Ectodermal cell (in vitro differentiated cells): ENCODE measurements around the gene TLCD5. TPM values are rescaled to one million over a fixed set of nuclear protein-coding genes. Genes with fewer than 3 reads are reported as not detected.

Source experiments
- H3K27ac ChIP-seq: 2 replicates; pipeline ENCODE4 v1.7.0; 2013; ENCODE audit warnings: mild to moderate bottlenecking, low read depth, low read length; ENCODE audit not compliant: insufficient read depth, poor library complexity, severe bottlenecking
- H3K27me3 ChIP-seq: 2 replicates; pipeline ENCODE4 v1.7.0; 2013; ENCODE audit warnings: mild to moderate bottlenecking, low read length; ENCODE audit not compliant: insufficient read depth, control insufficient read depth, poor library complexity, severe bottlenecking
- H3K36me3 ChIP-seq: one replicate; pipeline ENCODE4 v1.7.0; 2013; ENCODE audit warnings: low read length; ENCODE audit not compliant: control insufficient read depth, insufficient read depth
- H3K4me1 ChIP-seq: one replicate; pipeline ENCODE4 v1.7.0; 2013; ENCODE audit warnings: low read length; ENCODE audit not compliant: control insufficient read depth, insufficient read depth
- H3K4me3 ChIP-seq: 2 replicates; pipeline ENCODE4 v1.7.0; 2013; ENCODE audit warnings: low read depth, low read length, control low read depth; ENCODE audit not compliant: insufficient read depth
- H3K9me3 ChIP-seq: 2 replicates; pipeline ENCODE4 v1.7.0; 2013; ENCODE audit warnings: mild to moderate bottlenecking, low read length, moderate library complexity; ENCODE audit not compliant: control insufficient read depth
- WGBS, 2 experiments: methylation state at CpG; one replicate each; pipeline ENCODE4 v1.1.7; 2013; ENCODE audit warnings: missing lambda C conversion rate in 2 of 2; 5-methylcytosine and 5-hydroxymethylcytosine counted together
- polyA plus RNA-seq, 4 experiments: library from polyadenylated mRNA; stranded (reverse); fragments of 50-300 nt; gene quantifications; one replicate each; pipeline ENCODE4 v1.2.3, GENCODE V29; 2013

Gene TLCD5
- polyA plus RNA-seq (2013, experiment 1 of 4): 20.7 TPM
- 15.1 TPM for polyA plus RNA-seq (2013, experiment 2 of 4)
- 15.7 TPM for polyA plus RNA-seq (2013, experiment 3 of 4)
- 18.8 TPM for polyA plus RNA-seq (2013, experiment 4 of 4)

DNA sequence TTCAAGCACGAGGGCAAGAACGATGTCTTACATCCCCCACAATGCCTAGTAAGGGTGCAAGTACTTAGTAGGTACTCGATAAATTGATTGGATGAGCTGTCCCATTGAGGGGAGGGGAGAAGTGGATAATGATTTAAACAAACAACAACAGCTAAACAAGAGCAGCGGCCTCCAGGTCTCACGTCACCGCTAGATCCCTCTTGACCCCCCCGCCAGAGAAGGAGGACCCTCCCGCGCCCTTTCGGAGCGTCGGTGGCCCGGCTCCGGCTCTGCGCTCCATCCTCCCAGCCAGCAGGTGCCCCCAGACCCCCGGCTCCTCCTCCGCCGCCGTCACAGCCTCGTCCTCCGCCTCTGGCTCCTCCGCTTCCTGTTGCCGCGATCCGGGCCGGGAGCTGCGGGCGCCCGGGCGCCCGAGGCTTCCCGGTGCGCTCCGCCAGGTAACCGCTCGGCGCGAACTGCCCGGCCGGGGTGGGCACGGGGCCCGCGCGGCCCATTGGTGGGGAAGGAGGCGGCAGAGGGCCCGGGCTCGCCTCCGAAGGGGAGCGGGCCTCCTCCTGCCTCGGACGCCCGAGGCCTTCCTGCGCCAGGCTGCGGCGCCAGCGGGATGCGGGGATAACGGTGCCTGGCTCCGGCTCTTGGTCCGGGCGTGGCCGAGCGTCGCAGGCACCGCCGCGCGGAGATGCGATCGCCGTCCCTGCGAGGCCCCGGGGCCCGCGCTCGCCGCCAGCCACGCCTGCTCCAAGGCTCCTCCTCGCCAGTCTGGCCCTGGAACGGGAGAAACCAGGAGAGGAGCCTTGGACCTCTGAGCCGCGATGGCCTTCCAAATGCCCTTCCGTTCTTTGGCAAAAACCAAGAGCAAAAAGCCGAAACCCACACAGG is at the start of gene TLCD5:
TSS of gene TLCD5 (plus strand) at position 368 of the 879 bp plus-strand sequence. CDS start 2,143 bp downstream, outside the sequence.
- Histone ChIP-seq H3K27ac (peak within 1 kb of the TSS; percentile 76), H3K36me3 (no peaks in the 10 kb centered on the region), H3K4me3 (peak within 1 kb of the TSS; percentile 83), H3K27me3 (peaks cover 9% of the 10 kb centered on the region), H3K4me1 (peaks cover 8% of the 10 kb centered on the region), H3K9me3 (no peaks in the 10 kb centered on the region)
- 1% methylated on average over 84 of the region's 84 CpGs for whole genome bisulfite sequencing, 2 experiments

DNA sequence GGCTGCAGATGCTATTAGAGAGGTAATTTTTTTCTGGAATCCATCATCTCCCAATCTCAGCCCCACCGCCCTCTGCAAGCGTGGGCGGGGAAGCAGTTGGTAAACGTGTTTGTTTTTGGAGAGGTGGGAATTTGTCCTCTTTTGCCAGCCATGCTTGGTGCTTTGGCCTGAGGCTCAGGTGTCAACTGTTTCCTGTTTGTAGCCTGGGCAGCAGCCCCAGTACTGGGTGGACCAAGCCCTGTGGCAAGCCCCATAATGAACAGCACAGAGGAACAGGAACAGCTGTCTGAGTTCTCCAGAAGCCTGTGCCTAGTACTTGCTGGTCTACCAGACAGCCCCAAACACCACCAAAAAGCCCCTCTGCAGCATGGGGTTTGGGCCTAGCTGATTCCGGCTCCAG is 45.6 kb upstream of the TLCD5 start:
- no peaks in the 10 kb centered on the region for H3K36me3 ChIP-seq
- WGBS, 2 experiments: 84 to 94% methylated on average over 5 of the region's 5 CpGs
- no peaks in the 10 kb centered on the region for H3K9me3 ChIP-seq
- no peak overlapping the region for H3K4me3 ChIP-seq
- peaks cover 5% of the 10 kb centered on the region for H3K4me1 ChIP-seq
- H3K27ac ChIP-seq: no peak overlapping the region
- H3K27me3 ChIP-seq: no peaks in the 10 kb centered on the region

DNA sequence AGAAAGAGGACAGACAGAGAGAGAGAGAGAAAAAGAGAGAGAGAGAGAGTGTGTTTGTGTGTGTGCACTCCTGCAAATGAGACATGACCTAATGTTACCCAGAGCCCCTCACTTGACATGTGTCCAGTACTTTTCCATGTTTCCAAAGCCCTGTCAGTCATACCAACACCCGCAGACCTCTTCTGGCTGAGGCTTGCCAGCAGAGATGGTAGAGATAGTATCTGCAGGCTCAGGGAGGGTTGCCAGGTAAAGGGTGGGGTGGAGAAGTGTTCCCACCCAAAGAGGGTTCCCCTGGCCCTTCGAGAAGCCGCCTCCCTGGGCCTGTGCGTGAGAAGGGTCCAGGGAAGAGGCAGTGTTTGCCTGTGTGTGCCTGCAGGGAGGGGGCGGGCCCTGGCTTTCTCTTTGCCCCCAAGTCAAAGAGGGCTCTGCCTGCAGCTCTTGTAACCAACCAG is 44.5 kb upstream of the TLCD5 start:
- WGBS, 2 experiments: 72 to 77% methylated on average over 5 of the region's 5 CpGs
- Histone ChIP-seq H3K36me3 (no peaks in the 10 kb centered on the region), H3K4me3 (no peak overlapping the region), H3K4me1 (peaks cover 5% of the 10 kb centered on the region), H3K9me3 (no peaks in the 10 kb centered on the region), H3K27me3 (no peaks in the 10 kb centered on the region), H3K27ac (no peak overlapping the region)

DNA sequence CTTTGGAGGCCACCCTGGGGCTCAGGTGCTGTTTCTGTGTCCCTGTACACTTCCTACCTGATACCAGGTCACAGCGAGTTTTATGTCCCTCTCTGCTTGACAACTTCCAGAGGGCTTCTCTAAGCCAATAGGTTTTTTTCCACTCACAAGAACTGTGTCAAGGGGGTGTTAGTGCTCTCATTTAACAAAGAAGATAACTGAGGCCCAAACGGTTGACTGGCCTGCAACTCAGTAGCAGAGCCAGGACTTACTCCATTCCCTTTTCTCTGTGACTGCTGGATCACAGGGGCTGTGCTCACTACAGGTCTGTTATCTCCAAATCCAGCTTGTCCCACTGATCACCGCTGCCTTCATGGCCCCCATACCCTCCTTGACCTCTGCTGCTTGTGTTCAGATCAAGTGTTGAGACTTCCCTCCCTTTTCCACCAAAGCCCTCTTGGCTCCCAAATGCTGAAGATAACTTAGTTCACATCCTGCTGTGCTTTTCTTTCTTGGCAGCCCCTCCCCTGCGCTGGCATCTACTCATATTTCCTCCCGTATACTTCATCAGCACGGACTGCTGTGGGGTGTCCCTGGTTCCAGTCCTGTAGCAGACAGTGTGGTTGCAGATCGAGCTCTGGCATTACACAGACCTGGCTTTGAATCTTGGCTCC is 43.8 kb upstream of the TLCD5 start:
- H3K36me3 ChIP-seq: no peaks in the 10 kb centered on the region
- no peak overlapping the region for H3K27ac ChIP-seq
- H3K9me3 ChIP-seq: no peaks in the 10 kb centered on the region
- WGBS, 2 experiments: 72 to 79% methylated on average over 7 of the region's 7 CpGs
- H3K4me1 ChIP-seq: peaks cover 5% of the 10 kb centered on the region
- no peaks in the 10 kb centered on the region for H3K27me3 ChIP-seq
- no peak overlapping the region for H3K4me3 ChIP-seq

DNA sequence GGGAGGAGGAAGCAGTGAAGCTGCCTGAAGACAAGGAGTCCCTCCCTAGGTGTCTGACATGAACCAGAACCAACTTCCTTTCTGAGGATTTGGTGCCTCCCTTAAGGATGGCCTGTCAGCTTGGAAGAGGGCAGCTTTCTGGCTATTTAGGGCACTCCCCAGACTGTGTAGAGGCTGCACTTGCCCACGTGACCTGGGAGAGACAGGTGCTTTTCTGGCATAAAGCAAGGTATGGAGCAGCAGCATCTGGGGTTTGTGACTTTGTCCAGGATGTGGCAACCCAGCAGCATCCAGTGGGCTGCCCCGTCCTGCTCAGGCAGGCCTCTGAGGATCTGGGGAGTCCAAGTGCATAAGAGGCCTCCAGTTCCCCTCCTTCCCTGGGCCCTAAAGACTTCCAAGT is 42.0 kb upstream of the TLCD5 start:
- peaks cover 5% of the 10 kb centered on the region for H3K4me1 ChIP-seq
- no peak overlapping the region for H3K27ac ChIP-seq
- WGBS, 2 experiments: 75 to 87% methylated on average over 2 of the region's 2 CpGs
- no peaks in the 10 kb centered on the region for H3K27me3 ChIP-seq
- no peak overlapping the region for H3K4me3 ChIP-seq
- H3K9me3 ChIP-seq: no peaks in the 10 kb centered on the region
- no peaks in the 10 kb centered on the region for H3K36me3 ChIP-seq

DNA sequence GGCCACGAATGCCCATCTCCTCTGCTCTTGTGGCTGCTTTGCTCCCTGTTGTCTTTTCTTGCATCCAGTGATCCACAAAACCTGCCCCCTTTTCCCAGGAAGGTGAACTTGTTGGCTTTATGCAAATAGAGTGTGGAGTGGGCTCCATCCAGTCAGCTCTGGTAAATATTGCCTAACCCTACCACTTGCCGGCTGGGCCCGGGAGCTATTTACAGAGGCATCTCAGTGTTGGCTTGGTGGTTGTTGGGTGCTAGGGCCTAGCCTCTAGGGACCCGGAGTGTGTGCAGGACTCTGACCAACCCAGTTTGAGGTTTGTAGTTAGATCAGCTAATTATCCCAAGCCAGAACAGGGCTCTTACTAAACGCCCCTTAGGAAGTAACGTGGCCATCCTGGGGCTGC is 40.8 kb upstream of the TLCD5 start:
- 93% methylated on average over 6 of the region's 6 CpGs for WGBS, 2 experiments
- Histone ChIP-seq H3K36me3 (no peaks in the 10 kb centered on the region), H3K27me3 (no peaks in the 10 kb centered on the region), H3K27ac (no peak overlapping the region), H3K4me3 (no peak overlapping the region), H3K9me3 (no peaks in the 10 kb centered on the region), H3K4me1 (peaks cover 5% of the 10 kb centered on the region)

DNA sequence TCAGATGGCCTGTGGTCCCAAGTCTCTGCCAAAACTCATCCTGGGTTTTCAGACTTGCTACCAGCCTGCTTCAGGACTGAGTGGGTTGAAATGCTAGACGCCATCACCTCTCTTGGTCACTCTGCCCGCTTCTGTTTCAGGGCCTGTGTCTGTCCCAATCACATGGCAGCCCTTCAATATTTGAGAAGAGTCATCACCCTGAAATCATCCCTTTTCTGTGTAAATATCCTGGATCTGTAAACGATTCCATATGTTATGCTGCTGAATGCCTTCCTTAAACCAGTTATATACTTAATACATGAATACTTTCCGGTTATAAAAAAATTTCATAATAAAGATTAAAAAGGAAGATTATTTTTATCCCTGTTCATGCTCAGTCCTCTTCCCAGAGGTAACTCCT is 39.8 kb upstream of the TLCD5 start:
- no peaks in the 10 kb centered on the region for H3K27me3 ChIP-seq
- peaks cover 5% of the 10 kb centered on the region for H3K4me1 ChIP-seq
- H3K4me3 ChIP-seq: no peak overlapping the region
- H3K36me3 ChIP-seq: no peaks in the 10 kb centered on the region
- no peaks in the 10 kb centered on the region for H3K9me3 ChIP-seq
- no peak overlapping the region for H3K27ac ChIP-seq
- WGBS, 2 experiments: 94 to 96% methylated on average over 3 of the region's 4 CpGs

DNA sequence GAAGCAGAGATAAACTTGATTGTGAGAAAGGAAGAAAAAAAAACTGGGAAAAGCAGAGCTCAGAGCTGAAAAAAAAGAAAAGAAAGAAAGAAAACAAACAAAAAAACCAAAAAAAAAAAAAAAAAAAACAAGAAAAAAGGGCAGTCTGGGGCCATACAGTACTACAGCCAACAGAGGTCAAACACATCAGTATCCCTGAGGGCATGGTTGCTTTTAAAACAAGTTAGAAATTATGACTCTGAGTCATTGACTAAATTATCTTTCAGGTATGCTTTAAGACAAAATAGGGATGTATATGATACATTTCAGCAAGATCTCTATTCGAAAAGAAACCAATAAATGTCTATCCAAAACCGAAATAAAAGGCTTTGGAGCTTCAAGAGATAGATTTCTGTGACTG is 37.1 kb upstream of the TLCD5 start:
- WGBS, 2 experiments: 74 to 90% methylated on average over 2 of the region's 2 CpGs
- H3K9me3 ChIP-seq: no peaks in the 10 kb centered on the region
- peaks cover 5% of the 10 kb centered on the region for H3K4me1 ChIP-seq
- H3K36me3 ChIP-seq: no peaks in the 10 kb centered on the region
- no peak overlapping the region for H3K27ac ChIP-seq
- no peaks in the 10 kb centered on the region for H3K27me3 ChIP-seq
- H3K4me3 ChIP-seq: no peak overlapping the region

DNA sequence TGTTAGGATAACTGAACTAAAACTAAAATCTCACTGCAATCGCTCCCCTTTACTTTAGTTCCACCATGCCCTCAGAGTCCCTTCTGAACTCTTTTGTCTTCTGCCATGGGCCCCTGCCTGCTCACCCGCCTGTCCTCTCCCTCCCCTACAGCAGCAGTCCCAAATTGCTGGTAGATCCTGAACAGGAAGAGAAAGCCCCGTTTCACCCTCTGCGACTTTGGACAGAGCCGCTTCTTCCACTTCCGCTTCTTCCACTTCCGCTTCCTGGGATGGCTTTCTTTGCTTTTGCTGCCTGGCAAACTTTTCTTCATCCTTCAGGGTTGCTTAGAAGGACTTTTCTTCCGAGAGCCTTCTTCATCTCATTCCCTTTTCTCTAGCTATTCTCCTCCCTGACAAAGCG is 35.7 kb upstream of the TLCD5 start:
- H3K4me3 ChIP-seq: no peak overlapping the region
- H3K4me1 ChIP-seq: peaks cover 5% of the 10 kb centered on the region
- H3K9me3 ChIP-seq: no peaks in the 10 kb centered on the region
- no peaks in the 10 kb centered on the region for H3K27me3 ChIP-seq
- no peaks in the 10 kb centered on the region for H3K36me3 ChIP-seq
- WGBS, 2 experiments: 74 to 77% methylated on average over 9 of the region's 9 CpGs
- H3K27ac ChIP-seq: no peak overlapping the region

DNA sequence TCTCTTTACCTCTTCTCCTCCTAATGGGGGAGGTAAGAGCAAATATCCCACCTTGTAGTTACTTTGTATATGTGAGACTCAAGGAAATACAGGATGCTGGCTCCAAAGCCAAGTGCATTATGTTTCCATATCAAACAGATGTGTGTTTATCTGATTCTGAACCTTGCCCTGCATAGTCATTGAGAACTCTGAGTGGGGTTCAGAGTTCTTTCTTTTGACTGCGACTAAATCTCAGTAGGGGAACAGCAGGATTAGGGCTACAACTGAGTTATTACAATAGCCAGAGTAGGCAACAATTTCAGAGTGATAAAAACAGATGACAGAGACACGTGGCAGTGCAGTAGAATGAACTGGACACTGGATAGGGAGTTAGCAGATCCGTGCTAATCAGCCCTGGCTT is 34.1 kb upstream of the TLCD5 start:
- Histone ChIP-seq H3K9me3 (no peaks in the 10 kb centered on the region), H3K36me3 (no peaks in the 10 kb centered on the region), H3K4me1 (peaks cover 5% of the 10 kb centered on the region), H3K4me3 (no peak overlapping the region), H3K27ac (no peak overlapping the region), H3K27me3 (no peaks in the 10 kb centered on the region)
- WGBS, 2 experiments: 64 to 73% methylated on average over 3 of the region's 3 CpGs
